ENCODE data around the gene ATP6V0A1. TPM values are rescaled to one million over a fixed set of nuclear protein-coding genes. Genes with fewer than 3 reads are reported as not detected.

Gene ATP6V0A1
- total RNA-seq, 1 donor from 2014 or later = 109 TPM

- no peak for TF ChIP-seq CTCF (IDR thresholded peaks at IDR 0.05)
- no peak for DNase-seq
- ATAC-seq = no peak
- no peaks in the 10 kb centered on the region for H3K9me3 ChIP-seq
- peaks cover 8% of the 10 kb centered on the region for H3K36me3 ChIP-seq
- no peak overlapping the region for H3K4me3 ChIP-seq
- H3K4me1 ChIP-seq = peaks cover 79% of the 10 kb centered on the region
- intact Hi-C loops (cut with DNase I) = no loop called here
- peak overlapping the region; percentile 81 for H3K27ac ChIP-seq
- H3K27me3 ChIP-seq = no peaks in the 10 kb centered on the region
These were observed 63.6 kb downstream of the ATP6V0A1 start for GRCh38 chr17:42522263-42522790.

GRCh38 chr17:42522798-42523278 is 64.2 kb downstream of the ATP6V0A1 start:
- peaks cover 8% of the 10 kb centered on the region for H3K36me3 ChIP-seq
- H3K27ac ChIP-seq = peak overlapping the region; percentile 81
- ATAC-seq (no peak), DNase-seq (no peak)
- no peak overlapping the region for H3K4me3 ChIP-seq
- no peaks in the 10 kb centered on the region for H3K9me3 ChIP-seq
- no peak for TF ChIP-seq CTCF (IDR thresholded peaks at IDR 0.05)
- peaks cover 73% of the 10 kb centered on the region for H3K4me1 ChIP-seq
- no peaks in the 10 kb centered on the region for H3K27me3 ChIP-seq
- intact Hi-C loops (cut with DNase I) = no loop called here

- no peak overlapping the region for H3K4me3 ChIP-seq
- no peak for ATAC-seq
- no peak overlapping the region for H3K27ac ChIP-seq
- peaks cover 60% of the 10 kb centered on the region for H3K4me1 ChIP-seq
- no peak for TF ChIP-seq CTCF (IDR thresholded peaks at IDR 0.05)
- intact Hi-C loops (cut with DNase I) = no loop called here
- DNase-seq = no peak
- H3K27me3 ChIP-seq = no peaks in the 10 kb centered on the region
- no peaks in the 10 kb centered on the region for H3K9me3 ChIP-seq
- H3K36me3 ChIP-seq = peaks cover 8% of the 10 kb centered on the region
These were observed 66.5 kb downstream of the ATP6V0A1 start for GRCh38 chr17:42525221-42525620.

GRCh38 chr17:42526031-42526444 is 67.4 kb downstream of the ATP6V0A1 start:
- H3K9me3 ChIP-seq = no peaks in the 10 kb centered on the region
- H3K4me1 ChIP-seq = peaks cover 60% of the 10 kb centered on the region
- H3K27me3 ChIP-seq = no peaks in the 10 kb centered on the region
- no peak overlapping the region for H3K27ac ChIP-seq
- intact Hi-C loops (cut with DNase I) = no loop called here
- no peak for TF ChIP-seq CTCF (IDR thresholded peaks at IDR 0.05)
- peaks cover 8% of the 10 kb centered on the region for H3K36me3 ChIP-seq
- no peak overlapping the region for H3K4me3 ChIP-seq
- peak; percentile 21 for ATAC-seq
- no peak for DNase-seq

- intact Hi-C loops (cut with DNase I) = no loop called here
- no peak overlapping the region for H3K4me3 ChIP-seq
These were observed 69.3 kb downstream of the ATP6V0A1 start for GRCh38 chr17:42527932-42528331.

More at GRCh38 chr17:42527932-42528331, 69.3 kb downstream of the ATP6V0A1 start:
- DNase-seq (no peak), ATAC-seq (no peak)
- Histone ChIP-seq H3K27ac (no peak overlapping the region), H3K4me1 (peaks cover 48% of the 10 kb centered on the region), H3K36me3 (no peaks in the 10 kb centered on the region), H3K9me3 (no peaks in the 10 kb centered on the region), H3K27me3 (no peaks in the 10 kb centered on the region)
- no peak for TF ChIP-seq CTCF (IDR thresholded peaks at IDR 0.05)

Measured in upper lobe of right lung (tissue), 1 donor.